Peyer's patch (tissue), 4 donors: Measurements from ENCODE around the gene AJM1.

Experiments used
- POLR2A ChIP-seq, 2 donors: fragments of 450-650 bp; IDR thresholded peaks; one replicate each; pipeline ENCODE4 v1.5.1; 2017; ENCODE audit warnings: antibody characterized with exemption in 2 of 2, mild to moderate bottlenecking in 2 of 2, moderate library complexity in 2 of 2
- TF ChIP-seq, protein P1 (sequence below), 6 experiments: fragments of 450-650 bp in 4 of 6; fragments of 200-600 bp in 2 of 6; sonication (generic) in 1 of 6; IDR thresholded peaks; one replicate each; pipeline ENCODE4 v1.5.1; 2017 to 2019; ENCODE audit warnings: antibody characterized with exemption in 6 of 6, mild to moderate bottlenecking in 3 of 6, moderate library complexity in 1 of 6

DNA sequence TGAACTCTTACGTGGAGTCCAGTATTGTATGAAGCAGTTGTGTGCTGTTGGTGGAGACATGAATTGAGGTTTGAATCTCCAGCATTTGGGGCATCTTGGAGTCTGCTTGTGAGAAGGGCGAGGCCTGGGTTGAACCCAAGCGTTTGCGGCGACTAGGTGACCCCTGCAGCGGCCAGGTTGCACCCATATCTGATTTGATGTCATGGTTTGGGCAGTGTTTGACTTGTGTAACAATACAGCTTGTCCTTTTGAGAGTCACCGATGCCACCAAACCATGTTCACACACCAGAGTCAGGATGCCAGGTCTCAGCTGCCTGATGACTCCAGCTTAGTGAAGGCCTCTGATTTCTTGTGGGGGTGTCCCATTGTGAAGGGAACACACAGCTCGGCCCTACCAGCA is 46.2 kb downstream of the AJM1 start:
- TF ChIP-seq, protein P1, sequence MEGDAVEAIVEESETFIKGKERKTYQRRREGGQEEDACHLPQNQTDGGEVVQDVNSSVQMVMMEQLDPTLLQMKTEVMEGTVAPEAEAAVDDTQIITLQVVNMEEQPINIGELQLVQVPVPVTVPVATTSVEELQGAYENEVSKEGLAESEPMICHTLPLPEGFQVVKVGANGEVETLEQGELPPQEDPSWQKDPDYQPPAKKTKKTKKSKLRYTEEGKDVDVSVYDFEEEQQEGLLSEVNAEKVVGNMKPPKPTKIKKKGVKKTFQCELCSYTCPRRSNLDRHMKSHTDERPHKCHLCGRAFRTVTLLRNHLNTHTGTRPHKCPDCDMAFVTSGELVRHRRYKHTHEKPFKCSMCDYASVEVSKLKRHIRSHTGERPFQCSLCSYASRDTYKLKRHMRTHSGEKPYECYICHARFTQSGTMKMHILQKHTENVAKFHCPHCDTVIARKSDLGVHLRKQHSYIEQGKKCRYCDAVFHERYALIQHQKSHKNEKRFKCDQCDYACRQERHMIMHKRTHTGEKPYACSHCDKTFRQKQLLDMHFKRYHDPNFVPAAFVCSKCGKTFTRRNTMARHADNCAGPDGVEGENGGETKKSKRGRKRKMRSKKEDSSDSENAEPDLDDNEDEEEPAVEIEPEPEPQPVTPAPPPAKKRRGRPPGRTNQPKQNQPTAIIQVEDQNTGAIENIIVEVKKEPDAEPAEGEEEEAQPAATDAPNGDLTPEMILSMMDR (IDR thresholded peaks at IDR 0.05): no peak
- TF ChIP-seq POLR2A (IDR thresholded peaks at IDR 0.05): no peak
